Activated naive CD8-positive, alpha-beta T cell treated with anti-CD3 and anti-CD28 coated beads, Interleukin-2, amount 10 ng/mL, durations not matched to agents 7 days and 5 days (primary cell): ENCODE data around the gene GLIS2. TPM values are rescaled to one million over a fixed set of nuclear protein-coding genes. Genes with fewer than 3 reads are reported as not detected.

Experiments used
- ATAC-seq: fragments of 150-1000 bp; cut with Tn5 transposase; one replicate; pipeline ENCODE4 v1.10.0; 2021; ENCODE audit warnings: low read depth, moderate library complexity
- POLR2A ChIA-PET: fragments of 350-600 bp; sonication (Branson Sonifier 250); formaldehyde crosslinking; loops from one replicate; lab custom pipeline; 2021; ENCODE audit warnings: antibody characterized with exemption; lab: Charles Lee
- DNase-seq: peaks from one replicate; pipeline ENCODE4 v3.0.0; 2021
- H3K27ac Mint-ChIP-seq: one replicate; pipeline ENCODE4 v1.8.0; 2022; ENCODE audit warnings: mild to moderate bottlenecking, mixed read lengths
- H3K27me3 Mint-ChIP-seq: one replicate; pipeline ENCODE4 v1.8.0; 2022; ENCODE audit warnings: mild to moderate bottlenecking, moderate library complexity, mixed read lengths
- H3K36me3 Mint-ChIP-seq: one replicate; pipeline ENCODE4 v1.8.0; 2021; ENCODE audit warnings: mild to moderate bottlenecking, mixed read lengths
- H3K4me1 Mint-ChIP-seq: one replicate; pipeline ENCODE4 v1.8.0; 2021; ENCODE audit warnings: mixed read lengths
- H3K4me3 Mint-ChIP-seq: one replicate; pipeline ENCODE4 v1.8.0; 2022; ENCODE audit warnings: mild to moderate bottlenecking, moderate library complexity, mixed read lengths
- H3K9me3 Mint-ChIP-seq: one replicate; pipeline ENCODE4 v1.8.0; 2021; ENCODE audit warnings: mixed read lengths
- total RNA-seq, 2 experiments: library from RNA; stranded (reverse); gene quantifications; one replicate each; pipeline ENCODE4 v1.2.3, GENCODE V29; 2021

Gene GLIS2
- total RNA-seq, 2 experiments from 2014 or later: 0.14 TPM

DNA sequence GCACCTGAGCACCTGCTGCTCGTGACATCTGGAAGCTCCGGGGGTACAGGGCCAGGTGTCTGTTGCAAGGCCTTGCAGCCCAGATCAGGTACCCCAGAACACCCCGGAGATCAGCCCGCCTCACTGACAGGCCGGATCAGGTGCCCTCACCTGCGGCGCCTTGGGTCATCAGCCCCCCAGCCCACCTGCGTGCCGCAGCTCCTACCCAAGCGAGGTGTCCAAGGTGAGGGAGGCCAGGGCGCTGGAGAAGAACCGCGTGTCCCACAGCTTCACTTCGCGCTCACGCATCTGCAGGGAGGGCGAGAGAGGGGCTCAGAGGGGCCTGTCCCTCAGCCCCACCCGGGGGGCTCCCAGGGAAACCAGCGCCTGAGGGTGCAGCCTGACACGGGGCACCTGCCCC, 71.9 kb downstream of the GLIS2 start:
- Mint-ChIP-seq H3K9me3 (no peaks in the 10 kb centered on the region), H3K27me3 (no peaks in the 10 kb centered on the region), H3K27ac (no peak overlapping the region), H3K4me1 (peaks cover 2% of the 10 kb centered on the region), H3K36me3 (peaks cover 7% of the 10 kb centered on the region), H3K4me3 (no peak overlapping the region)
- POLR2A ChIA-PET: interaction anchor here (0.6 kb wide), 1 partner anchor 1044 kb away, joined by 3 read pairs; no protein-coding TSS in a partner anchor
- ATAC-seq: no peak
- DNase-seq: no peak

DNA sequence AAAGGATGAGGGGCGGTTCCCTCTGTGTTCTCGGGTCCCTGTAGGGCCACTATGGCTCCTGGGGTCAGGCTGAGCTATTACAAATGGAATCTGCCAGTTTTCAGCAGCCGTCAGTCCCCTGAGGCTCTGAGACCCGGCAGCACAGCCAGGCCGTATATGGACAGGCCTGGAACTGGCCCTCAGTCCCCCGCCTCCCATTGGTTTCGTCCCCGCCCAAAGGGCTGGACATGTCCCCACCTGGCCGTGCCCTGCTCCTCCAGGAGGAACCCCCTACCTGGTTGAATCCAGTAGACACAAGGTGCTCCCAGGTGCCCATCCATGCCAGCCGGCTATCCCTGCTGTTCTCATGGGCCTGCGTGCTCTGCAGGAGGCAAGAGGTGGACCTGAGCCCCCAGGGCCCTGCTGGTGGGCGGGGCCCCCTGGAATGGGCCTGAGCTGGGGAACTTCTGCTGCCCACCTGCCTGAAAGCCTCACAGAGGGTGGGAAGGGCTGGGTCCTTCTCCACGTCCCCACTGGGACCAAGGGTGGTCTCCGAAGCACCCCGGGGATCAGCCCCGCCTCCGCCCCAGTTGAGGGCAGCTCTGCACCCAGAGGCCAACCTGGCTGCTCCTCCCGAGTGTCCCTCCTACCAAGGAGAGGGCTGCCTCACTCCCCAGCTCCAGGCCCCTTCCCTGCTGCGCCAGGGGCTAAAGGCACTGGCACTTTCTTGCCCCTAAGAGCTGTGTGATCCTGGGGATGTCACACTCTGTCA, 72.6 kb downstream of the GLIS2 start:
- H3K4me3 Mint-ChIP-seq: no peak overlapping the region
- no peak overlapping the region for H3K27ac Mint-ChIP-seq
- peaks cover 5% of the 10 kb centered on the region for H3K36me3 Mint-ChIP-seq
- ATAC-seq (no peak), DNase-seq (no peak)
- POLR2A ChIA-PET: interaction anchor here (0.6 kb wide), 1 partner anchor 1044 kb away, joined by 3 read pairs; no protein-coding TSS in a partner anchor
- H3K9me3 Mint-ChIP-seq: no peaks in the 10 kb centered on the region
- H3K4me1 Mint-ChIP-seq: peaks cover 2% of the 10 kb centered on the region
- no peaks in the 10 kb centered on the region for H3K27me3 Mint-ChIP-seq

Other genes with a start within 250 kb of the GLIS2 start
- 10 to 100 TPM in 1 of 2 experiments, 1 to 10 TPM in 1; 9.9 to 10.1 TPM for gene ADCY9, start 199.6 kb upstream of the GLIS2 start, total RNA-seq
- not detected for gene SRL, start 74.0 kb upstream of the GLIS2 start, total RNA-seq
- gene TFAP4, start 43.0 kb upstream of the GLIS2 start, total RNA-seq: 10 to 100 TPM; 20.6 to 23.2 TPM
- gene PAM16, start 35.3 kb downstream of the GLIS2 start, total RNA-seq: 10 to 100 TPM; 42.5 to 50.0 TPM
- under 1 TPM; 0.11 to 0.20 TPM for gene VASN, start 55.8 kb downstream of the GLIS2 start, total RNA-seq
- 100 to 1,000 TPM; 168 to 186 TPM for gene CORO7, start 100.5 kb downstream of the GLIS2 start, total RNA-seq
- 10 to 100 TPM; 52.2 to 62.2 TPM for gene DNAJA3, start 109.8 kb downstream of the GLIS2 start, total RNA-seq
- gene NMRAL1, start 158.6 kb downstream of the GLIS2 start, total RNA-seq: 10 to 100 TPM; 64.5 to 64.6 TPM
- gene HMOX2, start 160.3 kb downstream of the GLIS2 start, total RNA-seq: 10 to 100 TPM; 84.5 to 86.9 TPM
- 10 to 100 TPM; 36.3 to 42.1 TPM for gene CDIP1, start 222.7 kb downstream of the GLIS2 start, total RNA-seq
- gene C16orf96, start 240.3 kb downstream of the GLIS2 start, total RNA-seq: under 1 TPM; 0.08 to 0.17 TPM